ENCODE results near the gene HCRT. TPM values are rescaled to one million over a fixed set of nuclear protein-coding genes. Genes with fewer than 3 reads are reported as not detected.

HCRT gene
- polyA plus RNA-seq, 2 of the 4 experiments (the other 2 are of a cell fraction) = 0.18 TPM; not detected in 1

- Histone ChIP-seq H3K4me1 (peaks cover 30% of the 10 kb centered on the region; the same call in 2 of the 3 replicates), H3K4me3 (no peak overlapping the region), H3K27ac (no peak overlapping the region), H3K4me2 (no peak overlapping the region), H3K9me3 (no peaks in the 10 kb centered on the region)
- 83% methylated on average over 5 of the region's 5 CpGs for WGBS (ENCODE audit: missing lambda C conversion rate)
- FAIRE-seq (no peak), DNase-seq (ENCODE audit: low read depth in 1 of 2, low spot score in 1 of 2) (no peak), ATAC-seq (no peak)
- TF ChIP-seq NFE2L2 (conservative IDR thresholded peaks at IDR 0.05; ENCODE audit: low read length) (no peak), EHMT2 (IDR thresholded peaks at IDR 0.05; ENCODE audit: low read depth) (no peak), CHD2 (IDR thresholded peaks at IDR 0.05; ENCODE audit: low read length, partially characterized antibody) (no peak), TFCP2L1 (CRISPR knock-in tag; IDR thresholded peaks at IDR 0.05) (no peak), RARB (CRISPR knock-in tag; IDR thresholded peaks at IDR 0.05) (no peak), ELK1 (IDR thresholded peaks at IDR 0.05; ENCODE audit: low read depth, low read length) (no peak), POLR2AphosphoS2 (conservative IDR thresholded peaks at IDR 0.05; ENCODE audit: low read length) (no peak), RFX5 (IDR thresholded peaks at IDR 0.05) (no peak), CBX8 (IDR thresholded peaks at IDR 0.05) (no peak), ESRRA (IDR thresholded peaks at IDR 0.05; ENCODE audit: borderline replicate concordance, low read length) (no peak), SMC3 (IDR thresholded peaks at IDR 0.05) (no peak), FOSB (CRISPR knock-in tag; IDR thresholded peaks at IDR 0.05) (no peak), EP300 (IDR thresholded peaks at IDR 0.05) (no peak), HES2 (IDR thresholded peaks at IDR 0.05) (no peak), KDM5A (IDR thresholded peaks at IDR 0.05) (no peak), JUNB (IDR thresholded peaks at IDR 0.05) (no peak)
- CTCF ChIA-PET = interaction anchor here (0.7 to 2.1 kb wide), 10 partner anchors 11 to 80 kb away, joined by 3 to 7 read pairs (median 4); partner anchors contain the start of genes KCNH4 and STAT5B
- POLR2A ChIA-PET = no interaction called here
Observed at GRCh38 chr17:42230225-42230624, 45.0 kb upstream of the HCRT start.

GRCh38 chr17:42227849-42228700, 42.8 kb upstream of the HCRT start:
- ATAC-seq = peak; percentile 40 to 56; a peak in 5 of 6 replicates
- H3K27ac ChIP-seq = peak overlapping the region in 1 of 2 experiments; percentile 10; a peak in 1 of 6 replicates
- no peak overlapping the region; the same call in 2 of the 3 replicates for H3K4me2 ChIP-seq
- no peak for DNase-seq (ENCODE audit: low read depth in 1 of 2, low spot score in 1 of 2)
- H3K9me3 ChIP-seq = no peaks in the 10 kb centered on the region
- H3K4me1 ChIP-seq = peaks cover 19% of the 10 kb centered on the region; the same call in 2 of the 3 replicates
- POLR2A ChIA-PET = no interaction called here
- WGBS (ENCODE audit: missing lambda C conversion rate) = 77% methylated on average over 11 of the region's 11 CpGs
- FAIRE-seq = no peak
- CTCF ChIA-PET = interaction anchor here (1.5 to 2.1 kb wide), 4 partner anchors 44 to 203 kb away, joined by 3 to 7 read pairs (median 4); partner anchors contain the start of gene STAT5B
- H3K4me3 ChIP-seq = no peak overlapping the region
- TF ChIP-seq CTCF (IDR thresholded peaks at IDR 0.05) (no peak), MAFK (IDR thresholded peaks at IDR 0.05; ENCODE audit: partially characterized antibody) (peak; percentile 16), ESRRA (IDR thresholded peaks at IDR 0.05; ENCODE audit: borderline replicate concordance, low read length) (no peak)

- 96% methylated on average over 5 of the region's 5 CpGs for WGBS (ENCODE audit: missing lambda C conversion rate)
- TF ChIP-seq CEBPB (IDR thresholded peaks at IDR 0.05) (no peak), NFE2L2 (conservative IDR thresholded peaks at IDR 0.05; ENCODE audit: low read length) (no peak), E2F6 (IDR thresholded peaks at IDR 0.05; ENCODE audit: borderline replicate concordance, low read depth) (no peak), TFCP2L1 (CRISPR knock-in tag; IDR thresholded peaks at IDR 0.05) (no peak), KDM5A (IDR thresholded peaks at IDR 0.05) (no peak), BCL3 (IDR thresholded peaks at IDR 0.05) (no peak)
- POLR2A ChIA-PET = interaction anchor here (0.6 kb wide), 1 partner anchor 204 kb away, joined by 4 read pairs; no protein-coding TSS in a partner anchor
- Histone ChIP-seq H3K4me3 (no peak overlapping the region), H3K4me1 (peaks cover 17% of the 10 kb centered on the region; the same call in 2 of the 3 replicates), H3K27ac (no peak overlapping the region), H3K9me3 (no peaks in the 10 kb centered on the region), H3K4me2 (no peak overlapping the region)
- DNase-seq (ENCODE audit: low read depth in 1 of 2, low spot score in 1 of 2) = no peak
- CTCF ChIA-PET = interaction anchor here (0.6 to 4.4 kb wide), 6 partner anchors 9 to 262 kb away, joined by 3 to 19 read pairs (median 4); partner anchors contain the start of genes HCRT and KCNH4
- no peak for ATAC-seq
- no peak for FAIRE-seq
Observed at GRCh38 chr17:42225646-42226045, 40.4 kb upstream of the HCRT start.

All from A549 (cell line).